ENCODE measurements around the gene JAG1.

DNA sequence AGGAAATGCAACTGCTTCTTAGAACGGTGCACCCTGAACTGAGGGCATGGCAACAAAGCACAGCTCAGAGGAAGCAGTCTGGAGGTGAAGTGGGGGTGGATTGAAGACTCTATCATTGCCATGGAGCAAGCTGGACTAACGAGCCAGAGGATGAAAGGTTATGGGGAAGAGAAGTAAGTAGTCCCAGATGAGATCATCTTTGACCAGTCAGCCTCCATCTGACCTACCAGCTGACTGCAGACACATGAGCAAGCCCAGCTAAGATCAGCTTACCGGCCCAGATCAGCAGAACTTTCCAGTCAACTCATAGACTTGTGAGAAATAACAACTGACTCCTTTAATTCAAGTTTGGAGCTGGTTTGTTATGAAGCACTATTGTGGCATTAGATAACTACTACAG is 9.1 kb upstream of the JAG1 start:
- TF ChIP-seq CTCF (IDR thresholded peaks at IDR 0.05) (no peak), POLR2A (IDR thresholded peaks at IDR 0.05; ENCODE audit: low read depth) (no peak), POLR2AphosphoS5 (IDR thresholded peaks at IDR 0.05) (no peak)

Data from esophagus muscularis mucosa (tissue), 3 donors.